GM06990 (cell line): Measurements from ENCODE around the gene MED13L.

ENCODE experiments used
- DNase-seq: peaks from one replicate; pipeline ENCODE4 v3.0.0-alpha.2; 2011; ENCODE audit not compliant: insufficient read length; ENCODE audit errors: extremely low read depth
- H3K27me3 ChIP-seq: replicated peaks from 2 replicates; pipeline ENCODE4 v1.6.0; 2011; ENCODE audit warnings: low read length; ENCODE audit not compliant: control insufficient read depth, insufficient read depth
- H3K36me3 ChIP-seq: 2 replicates; pipeline ENCODE4 v1.5.1; 2011; ENCODE audit warnings: low read length; ENCODE audit not compliant: control insufficient read depth, insufficient read depth
- H3K4me3 ChIP-seq: replicated peaks from 2 replicates; pipeline ENCODE4 v1.5.1; 2011; ENCODE audit warnings: low read depth, mild to moderate bottlenecking, control low read depth, low read length
- CTCF ChIP-seq: IDR thresholded peaks from 2 replicates; pipeline ENCODE4 v1.5.1; 2011; ENCODE audit warnings: low read length, control low read depth, mild to moderate bottlenecking, inconsistent platforms; ENCODE audit not compliant: insufficient read depth, poor library complexity, severe bottlenecking

The MED13L gene

GRCh38 chr12:115956659-115957058, 320.8 kb downstream of the MED13L start:
- Histone ChIP-seq H3K27me3 (no peaks in the 10 kb centered on the region), H3K36me3 (no peaks in the 10 kb centered on the region; the same call in 1 of the 2 replicates), H3K4me3 (no peak overlapping the region)
- no peak for DNase-seq
- no peak for TF ChIP-seq CTCF

GRCh38 chr12:115956236-115956635, 321.3 kb downstream of the MED13L start:
- no peak overlapping the region for H3K4me3 ChIP-seq
- H3K27me3 ChIP-seq: no peaks in the 10 kb centered on the region
- DNase-seq: no peak
- TF ChIP-seq CTCF: no peak
- H3K36me3 ChIP-seq: no peaks in the 10 kb centered on the region; the same call in 1 of the 2 replicates

- DNase-seq: no peak
- no peak for TF ChIP-seq CTCF
- H3K4me3 ChIP-seq: no peak overlapping the region
- H3K36me3 ChIP-seq: no peaks in the 10 kb centered on the region
- H3K27me3 ChIP-seq: no peaks in the 10 kb centered on the region
Measured at GRCh38 chr12:115953450-115953849, 324.0 kb downstream of the MED13L start.

- no peaks in the 10 kb centered on the region for H3K27me3 ChIP-seq
- H3K36me3 ChIP-seq: no peaks in the 10 kb centered on the region
- no peak overlapping the region for H3K4me3 ChIP-seq
- DNase-seq: no peak
- no peak for TF ChIP-seq CTCF
Measured at GRCh38 chr12:115953031-115953430, 324.5 kb downstream of the MED13L start.

- TF ChIP-seq CTCF: no peak
- H3K27me3 ChIP-seq: no peaks in the 10 kb centered on the region
- no peak for DNase-seq
- H3K36me3 ChIP-seq: no peaks in the 10 kb centered on the region
- no peak overlapping the region for H3K4me3 ChIP-seq
Measured at GRCh38 chr12:115950959-115951358, 326.5 kb downstream of the MED13L start.

GRCh38 chr12:115949675-115950074, 327.8 kb downstream of the MED13L start:
- Histone ChIP-seq H3K4me3 (no peak overlapping the region), H3K36me3 (no peaks in the 10 kb centered on the region), H3K27me3 (no peaks in the 10 kb centered on the region)
- TF ChIP-seq CTCF: no peak
- DNase-seq: no peak
